Left lung (tissue), 10 donors: Measurements from ENCODE around the gene TSKU. TPM values are rescaled to one million over a fixed set of nuclear protein-coding genes. Genes with fewer than 3 reads are reported as not detected.

Experiments used
- ATAC-seq: fragments of 200-7000 bp; cut with Tn5 transposase; one replicate; pipeline ENCODE4 v1.9.1; 2020; ENCODE audit warnings: moderate library complexity
- DNase-seq, 4 donors: peaks; one replicate each; pipeline ENCODE4 v3.0.0-alpha.2; 2013 to 2020
- H3K27ac ChIP-seq, 2 donors: fragments of 200-600 bp; sonication (generic) in 1 of 2; one replicate each; pipeline versions ENCODE4 v1.5.0 to v1.8.0; 2020 to 2021
- H3K27me3 ChIP-seq, 2 donors: fragments of 200-600 bp; sonication (generic) in 1 of 2; one replicate each; pipeline versions ENCODE4 v1.5.0 to v1.8.0; 2020 to 2021
- H3K36me3 ChIP-seq, 2 donors: fragments of 200-600 bp; sonication (generic) in 1 of 2; one replicate each; pipeline versions ENCODE4 v1.5.0 to v1.8.0; 2020 to 2021
- H3K4me1 ChIP-seq, 2 donors: fragments of 200-600 bp; one replicate each; pipeline ENCODE4 v1.8.0; 2021
- H3K4me3 ChIP-seq, 2 donors: fragments of 200-600 bp; sonication (generic) in 1 of 2; one replicate each; pipeline versions ENCODE4 v1.5.0 to v1.8.0; 2020 to 2021; ENCODE audit warnings: mild to moderate bottlenecking in 1 of 2
- H3K9me3 ChIP-seq, 2 donors: fragments of 200-600 bp; sonication (generic) in 1 of 2; one replicate each; pipeline versions ENCODE4 v1.5.0 to v1.8.0; 2020 to 2021
- intact Hi-C, 2 donors: fragments of 100-400 bp; cut with DNase I; formaldehyde crosslinking; loops; one replicate each; pipeline versions ENCODE4 v1.11.2 to v1.14.2; 2022
- polyA plus RNA-seq, 6 donors: library from polyadenylated mRNA; unstranded; fragments of 120-200 nt; gene quantifications; one replicate each; pipeline ENCODE4 v1.2.1, GENCODE V29; 2013; ENCODE audit not compliant: insufficient read length in 6 of 6
- total RNA-seq, 2 donors: library from RNA; stranded (reverse); fragmentation: NEBNext Ultra II Directional; extraction: Animal tissue kit (Norgen Biotek cat#: 25700); gene quantifications; one replicate each; pipeline ENCODE4 v1.2.1, GENCODE V29; 2021
- TF ChIP-seq, protein P1 (sequence below), 2 donors: fragments of 200-600 bp; sonication (generic) in 1 of 2; IDR thresholded peaks; one replicate each; pipeline versions ENCODE4 v1.5.0 to v1.8.0; 2021; ENCODE audit warnings: antibody characterized with exemption in 2 of 2
- donor health status: DM: no; HTN: yes; CAD: no.
- donor health status: DM: no; HTN: no; CAD: no.

TSKU gene
- total and polyA plus RNA-seq, 8 donors, result 12.7 to 36.6 (median 28.3) TPM

- Histone ChIP-seq H3K36me3 (no peaks in the 10 kb centered on the region), H3K27me3 (no peaks in the 10 kb centered on the region), H3K4me3 (no peak overlapping the region), H3K27ac (no peak overlapping the region), H3K4me1 (peaks cover 20 to 43% of the 10 kb centered on the region in 2 donors), H3K9me3 (no peaks in the 10 kb centered on the region)
- intact Hi-C loops, result no loop called here
- TF ChIP-seq, protein P1, sequence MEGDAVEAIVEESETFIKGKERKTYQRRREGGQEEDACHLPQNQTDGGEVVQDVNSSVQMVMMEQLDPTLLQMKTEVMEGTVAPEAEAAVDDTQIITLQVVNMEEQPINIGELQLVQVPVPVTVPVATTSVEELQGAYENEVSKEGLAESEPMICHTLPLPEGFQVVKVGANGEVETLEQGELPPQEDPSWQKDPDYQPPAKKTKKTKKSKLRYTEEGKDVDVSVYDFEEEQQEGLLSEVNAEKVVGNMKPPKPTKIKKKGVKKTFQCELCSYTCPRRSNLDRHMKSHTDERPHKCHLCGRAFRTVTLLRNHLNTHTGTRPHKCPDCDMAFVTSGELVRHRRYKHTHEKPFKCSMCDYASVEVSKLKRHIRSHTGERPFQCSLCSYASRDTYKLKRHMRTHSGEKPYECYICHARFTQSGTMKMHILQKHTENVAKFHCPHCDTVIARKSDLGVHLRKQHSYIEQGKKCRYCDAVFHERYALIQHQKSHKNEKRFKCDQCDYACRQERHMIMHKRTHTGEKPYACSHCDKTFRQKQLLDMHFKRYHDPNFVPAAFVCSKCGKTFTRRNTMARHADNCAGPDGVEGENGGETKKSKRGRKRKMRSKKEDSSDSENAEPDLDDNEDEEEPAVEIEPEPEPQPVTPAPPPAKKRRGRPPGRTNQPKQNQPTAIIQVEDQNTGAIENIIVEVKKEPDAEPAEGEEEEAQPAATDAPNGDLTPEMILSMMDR (IDR thresholded peaks at IDR 0.05), result no peak
- no peak for ATAC-seq
- no peak for DNase-seq
These were observed 18.1 kb upstream of the TSKU start for GRCh38 chr11:76764941-76765665.

- no peak overlapping the region for H3K4me3 ChIP-seq
- peaks cover 23 to 50% of the 10 kb centered on the region in 2 donors for H3K4me1 ChIP-seq
- TF ChIP-seq, protein P1 (IDR thresholded peaks at IDR 0.05), result no peak
- no peaks in the 10 kb centered on the region for H3K9me3 ChIP-seq
- no peaks in the 10 kb centered on the region for H3K36me3 ChIP-seq
- intact Hi-C loops, result no loop called here
- H3K27ac ChIP-seq, result no peak overlapping the region
- ATAC-seq, result no peak
- DNase-seq, result peak in 1 of 4 donors; percentile 24
- no peaks in the 10 kb centered on the region for H3K27me3 ChIP-seq
These were observed 17.2 kb upstream of the TSKU start for GRCh38 chr11:76765863-76766350.

GRCh38 chr11:76766521-76766920 is 16.6 kb upstream of the TSKU start:
- intact Hi-C loops, result no loop called here
- no peak for ATAC-seq
- H3K27ac ChIP-seq, result no peak overlapping the region
- no peak overlapping the region for H3K4me3 ChIP-seq
- H3K27me3 ChIP-seq, result no peaks in the 10 kb centered on the region
- no peaks in the 10 kb centered on the region for H3K36me3 ChIP-seq
- TF ChIP-seq, protein P1 (IDR thresholded peaks at IDR 0.05), result no peak
- H3K9me3 ChIP-seq, result no peaks in the 10 kb centered on the region
- peak in 1 of 4 donors; percentile 24 for DNase-seq
- H3K4me1 ChIP-seq, result peaks cover 26 to 54% of the 10 kb centered on the region in 2 donors

DNA sequence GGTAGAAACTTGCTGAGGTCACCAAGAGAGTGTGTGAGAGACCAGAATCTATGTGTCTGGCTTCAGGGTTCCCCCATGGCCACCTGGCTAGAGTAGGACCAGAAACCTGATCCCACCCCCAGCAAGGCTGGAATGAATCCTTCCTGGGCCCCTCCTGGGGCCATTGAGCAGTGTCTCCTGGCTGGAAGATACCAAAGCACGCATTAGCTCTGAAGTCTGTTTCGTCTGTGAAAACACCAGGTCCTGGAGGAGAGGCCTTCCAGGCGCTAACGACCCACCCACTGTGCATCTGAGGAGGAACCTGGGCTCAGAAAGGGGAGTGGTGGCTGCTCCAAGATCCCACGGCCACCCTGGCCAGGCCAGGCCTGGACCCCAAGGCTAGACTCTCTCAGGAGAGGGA is 15.5 kb upstream of the TSKU start:
- Histone ChIP-seq H3K4me3 (no peak overlapping the region), H3K27ac (peak overlapping the region in 1 of 2 donors; percentile 70), H3K27me3 (no peaks in the 10 kb centered on the region), H3K36me3 (no peaks in the 10 kb centered on the region), H3K4me1 (peaks cover 26 to 54% of the 10 kb centered on the region in 2 donors), H3K9me3 (no peaks in the 10 kb centered on the region)
- TF ChIP-seq, protein P1 (IDR thresholded peaks at IDR 0.05), result no peak
- DNase-seq, result no peak
- intact Hi-C loops, result no loop called here
- ATAC-seq, result no peak

GRCh38 chr11:76768088-76768908 is 14.9 kb upstream of the TSKU start:
- Histone ChIP-seq H3K9me3 (no peaks in the 10 kb centered on the region), H3K27me3 (no peaks in the 10 kb centered on the region), H3K4me1 (peaks cover 26 to 48% of the 10 kb centered on the region in 2 donors), H3K36me3 (no peaks in the 10 kb centered on the region), H3K27ac (peak overlapping the region in 1 of 2 donors; percentile 70), H3K4me3 (no peak overlapping the region)
- intact Hi-C loops, result no loop called here
- peak in 2 of 4 donors; percentile 39 to 82 for DNase-seq
- ATAC-seq, result peak; percentile 62
- TF ChIP-seq, protein P1 (IDR thresholded peaks at IDR 0.05), result no peak
